COLO668 (cell line): ENCODE results near the gene LILRB4.
"Not testable (repeated sequence)": the region's sequence is repeated elsewhere in the genome, so short reads cannot be mapped to it uniquely, and the experiment has no call there.

Experiments
- DNase-seq: peaks from one replicate; lab custom pipeline; 2025; ENCODE audit not compliant: unreplicated experiment; lab: John Stamatoyannopoulos, UW

Gene LILRB4

DNA sequence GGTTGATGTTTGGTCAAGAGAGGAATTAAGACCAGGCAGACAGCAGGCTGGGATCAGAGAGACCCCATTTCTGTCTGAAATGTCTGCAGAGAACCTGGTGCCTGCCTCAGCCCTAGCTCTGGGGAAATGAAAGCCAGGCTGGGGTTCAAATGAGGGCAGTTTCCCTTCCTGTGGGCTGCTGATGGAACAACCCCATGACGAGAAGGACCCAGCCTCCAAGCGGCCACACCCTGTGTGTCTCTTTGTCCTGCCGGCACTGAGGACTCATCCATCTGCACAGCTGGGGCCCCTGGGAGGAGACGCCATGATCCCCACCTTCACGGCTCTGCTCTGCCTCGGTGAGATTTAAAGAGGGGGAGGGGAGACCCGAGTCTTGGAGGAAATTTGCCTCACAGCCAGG is at the start of gene LILRB4:
Gene LILRB4, plus strand, starts transcription at position 256 of the 400 bp plus-strand sequence. Its CDS starts 49 bp downstream, at position 305.
- DNase-seq, result no peak

DNA sequence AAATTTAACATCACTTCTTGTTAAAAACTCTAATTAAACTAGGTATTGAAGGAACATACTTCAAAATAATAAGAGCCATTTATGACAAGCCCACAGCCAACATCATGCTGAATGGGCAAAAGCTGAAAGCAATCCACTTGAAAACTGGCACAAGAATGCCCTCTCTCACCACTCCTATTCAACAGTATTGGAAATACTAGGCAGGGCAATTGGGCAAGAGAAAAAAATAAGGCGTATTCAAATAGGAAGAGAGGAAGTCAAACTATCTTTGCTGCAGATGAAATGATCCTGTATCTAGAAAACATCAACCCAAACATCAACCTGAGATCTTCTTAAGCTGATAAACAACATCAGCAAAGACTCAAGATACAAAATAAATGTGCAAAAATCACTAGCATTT is 48.1 kb upstream of the LILRB4 start:
- no peak for DNase-seq

- no peak for DNase-seq
Observed at GRCh38 chr19:54616057-54616456, 46.7 kb upstream of the LILRB4 start.

GRCh38 chr19:54616821-54617560 is 45.8 kb upstream of the LILRB4 start:
- no peak for DNase-seq

DNA sequence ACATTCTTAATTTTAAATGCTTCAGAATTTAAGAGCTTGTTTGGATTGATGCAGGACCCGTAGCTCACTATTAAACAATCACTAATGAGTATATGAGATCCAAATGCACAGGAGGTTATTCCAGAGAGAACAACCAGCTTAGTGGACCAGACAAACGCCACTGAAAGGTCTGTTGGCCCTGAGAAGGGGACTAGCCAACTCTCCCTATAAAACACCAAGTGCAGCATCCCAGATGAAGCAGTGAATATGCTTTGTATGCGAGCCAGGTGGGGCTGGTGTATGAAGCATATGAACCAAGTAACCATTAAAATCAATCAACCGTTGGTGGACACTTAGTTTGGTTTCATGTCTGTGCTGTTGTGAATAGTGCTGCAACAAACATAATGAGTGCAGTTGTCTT is 42.3 kb upstream of the LILRB4 start:
- DNase-seq, result no peak

GRCh38 chr19:54622431-54622830 is 40.4 kb upstream of the LILRB4 start:
- DNase-seq, result no peak

DNA sequence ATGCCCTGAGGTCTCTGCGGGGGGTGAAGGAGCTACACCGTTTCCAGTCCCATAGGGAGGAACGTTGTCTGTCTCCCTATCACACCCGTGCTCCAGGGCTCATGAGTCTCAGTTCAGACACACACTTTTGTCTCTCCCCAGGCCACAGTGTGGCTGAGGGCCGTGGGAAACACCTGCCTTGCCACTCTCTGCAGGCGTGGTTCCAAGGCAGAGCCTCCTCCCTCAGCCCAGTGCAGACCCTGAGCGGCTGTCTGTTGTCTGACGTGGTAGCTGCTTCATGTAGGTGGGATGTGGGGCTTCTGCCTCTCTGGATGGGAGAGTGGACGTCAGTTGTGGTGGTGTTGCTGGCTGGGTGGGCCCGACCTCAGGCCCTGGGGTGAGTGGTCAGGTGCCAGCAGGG is 38.6 kb upstream of the LILRB4 start:
- not testable (repeated sequence) for DNase-seq

- not testable (repeated sequence) for DNase-seq
Observed at GRCh38 chr19:54624934-54625730, 37.7 kb upstream of the LILRB4 start.

- no peak for DNase-seq
Observed at GRCh38 chr19:54626757-54627156, 36.0 kb upstream of the LILRB4 start.

DNA sequence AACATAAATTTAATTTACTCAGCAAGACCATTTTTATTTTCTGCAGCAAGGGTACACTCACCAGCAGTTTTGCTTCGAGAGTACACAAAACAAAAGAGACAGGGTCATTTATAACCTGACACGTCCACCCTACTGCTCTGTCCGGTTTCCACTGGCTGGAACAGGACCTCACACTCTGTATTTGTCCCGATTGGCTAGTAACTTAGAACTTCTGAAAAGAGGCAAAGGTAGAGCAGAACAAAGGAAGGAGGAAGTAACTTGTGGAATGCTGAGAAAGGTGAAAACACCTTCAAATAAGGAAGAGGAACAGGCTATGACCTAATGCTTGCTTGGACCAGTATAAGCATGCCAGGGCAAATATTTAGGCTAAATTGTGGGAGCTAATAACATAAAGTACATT is 34.9 kb upstream of the LILRB4 start:
- not testable (repeated sequence) for DNase-seq

DNA sequence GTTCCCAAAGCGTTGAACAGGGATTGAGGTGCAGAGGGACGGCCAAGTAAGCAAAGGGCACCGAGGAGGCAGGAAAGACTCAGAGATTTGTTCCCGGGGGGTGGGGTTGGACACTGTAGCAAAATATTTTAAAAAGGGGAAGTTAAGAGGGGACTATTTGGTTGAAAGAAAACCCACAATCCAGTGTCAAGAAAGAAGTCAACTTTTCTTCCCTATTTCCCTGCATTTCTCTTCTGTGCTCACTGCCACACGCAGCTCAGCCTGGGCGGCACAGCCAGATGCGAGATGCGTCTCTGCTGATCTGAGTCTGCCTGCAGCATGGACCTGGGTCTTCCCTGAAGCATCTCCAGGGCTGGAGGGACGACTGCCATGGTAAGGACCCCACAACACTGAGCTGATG is 32.5 kb upstream of the LILRB4 start, which contains the start of gene LILRB1:
Gene LILRB1, plus strand, starts transcription at position 223 of the 400 bp plus-strand sequence. CDS start 590 bp downstream, outside the sequence.
- not testable (repeated sequence) for DNase-seq

GRCh38 chr19:54630782-54631181 is 32.0 kb upstream of the LILRB4 start:
- DNase-seq, result no peak

- not testable (repeated sequence) for DNase-seq
Observed at GRCh38 chr19:54631489-54632337, 31.1 kb upstream of the LILRB4 start.

DNA sequence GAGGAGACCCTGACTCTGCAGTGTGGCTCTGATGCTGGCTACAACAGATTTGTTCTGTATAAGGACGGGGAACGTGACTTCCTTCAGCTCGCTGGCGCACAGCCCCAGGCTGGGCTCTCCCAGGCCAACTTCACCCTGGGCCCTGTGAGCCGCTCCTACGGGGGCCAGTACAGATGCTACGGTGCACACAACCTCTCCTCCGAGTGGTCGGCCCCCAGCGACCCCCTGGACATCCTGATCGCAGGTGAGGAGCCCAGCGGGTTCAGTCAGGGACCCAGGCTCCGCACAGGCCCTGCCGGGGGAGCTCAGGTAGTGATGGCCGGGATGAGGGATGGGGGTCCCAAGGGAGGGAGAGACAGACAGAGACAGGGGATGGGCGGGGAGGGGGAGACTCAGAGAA is 30.3 kb upstream of the LILRB4 start:
- DNase-seq, result not testable (repeated sequence)

GRCh38 chr19:54633401-54633800 is 29.4 kb upstream of the LILRB4 start:
- no peak for DNase-seq

GRCh38 chr19:54636081-54636480 is 26.7 kb upstream of the LILRB4 start:
- not testable (repeated sequence) for DNase-seq

DNA sequence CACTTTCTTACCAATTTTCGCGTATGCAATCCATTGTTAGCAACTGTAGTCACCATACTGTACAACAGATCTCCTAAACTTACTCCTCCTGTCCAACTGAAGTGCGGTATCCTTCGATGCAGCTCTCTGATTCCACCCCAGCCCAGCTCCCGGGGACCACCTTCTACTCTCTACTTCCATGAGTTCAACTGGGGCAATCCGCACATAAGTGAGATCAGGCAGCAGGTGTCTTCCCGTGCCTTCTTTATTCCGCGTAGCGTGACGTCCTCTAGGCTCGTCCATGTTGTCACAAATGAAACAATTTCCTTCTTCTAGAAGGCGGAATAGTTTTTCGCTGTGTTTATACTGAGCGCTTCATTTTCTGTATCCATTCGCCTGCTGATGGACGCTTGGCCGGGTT is 24.1 kb upstream of the LILRB4 start:
- no peak for DNase-seq

DNA sequence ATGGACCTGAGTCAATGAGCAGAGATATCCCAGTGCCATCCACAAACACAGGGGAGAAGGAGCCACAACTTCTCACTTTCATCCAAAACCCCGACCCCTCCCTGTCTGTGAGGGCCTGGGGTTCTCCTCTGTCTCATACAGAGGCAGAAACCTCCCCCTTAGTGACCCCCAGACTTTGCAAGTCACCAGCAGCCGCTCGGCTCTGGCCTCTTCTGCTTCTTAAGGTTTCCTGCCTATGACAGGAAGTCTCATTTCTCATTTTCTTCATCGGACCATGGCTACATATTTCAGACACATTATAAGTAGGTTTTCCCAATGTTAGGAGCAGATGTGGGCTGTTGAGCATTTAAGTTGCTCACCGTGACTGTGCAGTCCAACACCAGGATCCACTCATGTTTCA is 19.8 kb upstream of the LILRB4 start:
- DNase-seq, result not testable (repeated sequence)

DNA sequence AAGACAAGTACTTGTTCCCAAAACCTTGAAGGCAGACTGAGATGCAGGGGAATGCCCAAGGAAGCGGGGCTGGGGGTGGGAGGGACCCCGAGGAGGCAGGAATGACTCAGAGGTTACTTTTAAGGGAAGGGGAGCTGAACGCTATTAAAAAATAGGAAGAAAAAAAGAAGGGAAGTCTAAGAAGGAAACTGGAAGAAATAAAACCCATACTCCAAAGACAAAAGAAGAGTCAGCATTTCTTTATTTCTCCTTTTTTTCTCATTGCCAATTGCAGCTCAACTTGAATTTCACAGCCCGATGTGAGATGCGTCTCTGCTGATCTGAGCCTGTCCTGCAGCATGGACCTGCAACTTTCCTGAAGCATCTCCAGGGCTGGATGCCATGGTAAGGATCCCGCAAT is 19.2 kb upstream of the LILRB4 start:
- DNase-seq, result not testable (repeated sequence)

DNA sequence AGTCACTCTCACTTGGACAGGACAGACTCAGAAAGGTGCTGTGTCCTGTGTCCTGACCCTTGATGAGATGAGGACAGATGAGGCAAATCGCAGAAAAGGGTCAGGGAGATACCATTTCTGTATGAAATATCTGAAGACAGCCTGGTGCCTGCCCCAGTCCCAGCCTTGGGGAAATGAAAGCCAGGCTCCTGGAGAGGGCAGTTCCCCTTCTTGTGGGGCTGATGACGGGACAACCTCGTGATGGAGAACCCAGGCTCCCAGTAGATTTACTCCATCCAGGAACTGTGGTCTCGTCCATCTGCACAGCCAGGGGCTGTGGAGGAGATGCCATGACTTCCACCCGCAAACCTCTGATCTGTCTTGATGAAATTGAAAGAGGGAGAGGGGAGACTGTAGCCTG is 18.7 kb upstream of the LILRB4 start:
- no peak for DNase-seq

DNA sequence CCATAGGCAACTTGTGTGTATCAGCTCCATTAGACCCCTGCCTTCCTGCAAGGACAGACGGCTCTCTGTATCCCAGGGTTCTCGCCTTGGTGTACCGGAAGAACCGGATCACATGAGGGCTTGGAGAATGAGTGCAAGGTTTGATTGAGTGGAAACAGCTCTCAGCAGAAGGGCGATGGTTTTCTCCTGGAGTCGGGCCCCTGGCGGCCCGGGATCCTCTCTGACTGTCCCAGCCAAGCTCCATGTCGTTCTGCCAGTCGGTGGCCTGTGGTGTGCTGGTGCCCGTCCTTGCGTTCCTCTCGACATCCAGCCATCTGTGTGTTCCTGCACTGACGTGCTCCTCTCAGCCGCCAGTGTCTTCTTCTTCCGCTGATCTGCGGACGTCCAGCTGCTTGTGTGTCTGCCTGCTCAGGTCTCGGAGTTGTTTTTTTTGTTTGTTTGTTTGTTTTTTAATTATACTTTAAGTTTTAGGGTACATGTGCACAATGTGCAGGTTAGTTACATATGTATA is 16.4 kb upstream of the LILRB4 start:
- DNase-seq, result no peak
